GM20000 (cell line): ENCODE measurements around the gene SLC25A11.
A peak's percentile ranks its signal among the peaks of the same experiment; 100 is the strongest.

Experiments used
- DNase-seq: peaks from one replicate; pipeline ENCODE4 v3.0.0; 2012; ENCODE audit warnings: low spot score
- TF ChIP-seq, protein P1 (sequence below): IDR thresholded peaks from 2 replicates; pipeline ENCODE4 v1.5.1; 2012; ENCODE audit warnings: mild to moderate bottlenecking, control low read depth; ENCODE audit errors: extremely low read depth, missing control alignments

The SLC25A11 gene

DNA sequence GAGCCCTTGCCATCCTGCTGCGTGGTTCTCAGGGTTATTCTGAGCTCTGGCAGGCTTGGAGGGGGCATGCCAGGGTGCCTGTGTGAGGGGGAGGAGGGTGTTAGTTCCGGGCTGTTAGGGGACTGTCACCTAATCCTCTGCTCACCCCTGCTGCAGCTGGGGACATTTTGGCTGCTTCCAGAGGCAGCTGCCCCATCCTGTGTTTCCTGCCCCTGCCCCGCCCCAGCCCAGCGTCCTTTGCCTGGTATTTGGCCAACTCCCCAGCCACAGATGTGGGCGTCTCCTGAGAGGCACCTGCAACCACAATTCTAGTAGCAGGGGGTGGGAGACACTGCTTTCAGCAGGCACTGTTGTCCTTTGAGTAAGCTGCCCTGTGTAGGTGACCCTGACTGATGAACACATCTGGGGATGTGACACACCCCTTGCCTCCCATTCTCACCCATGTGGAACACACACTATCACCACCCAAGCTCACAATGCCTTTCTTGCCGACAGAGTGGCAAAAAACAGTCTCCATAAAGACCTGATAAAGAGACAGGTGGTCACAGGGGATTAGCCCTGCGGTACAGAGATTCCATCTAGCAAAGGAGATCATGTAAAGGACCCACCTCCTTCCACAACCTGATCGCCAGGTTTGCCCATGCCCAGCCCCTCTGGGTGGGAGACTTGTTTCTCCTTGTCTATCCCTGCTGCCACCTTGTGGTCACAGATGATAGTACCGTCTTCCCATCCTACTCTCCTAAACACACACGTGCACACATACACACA is 36.6 kb downstream of the SLC25A11 start, which contains the start of gene CHRNE:
Gene CHRNE (minus strand): TSS at position 48 of the 768 bp plus-strand sequence. CDS start 35 bp downstream, at position 13.
- TF ChIP-seq, protein P1, sequence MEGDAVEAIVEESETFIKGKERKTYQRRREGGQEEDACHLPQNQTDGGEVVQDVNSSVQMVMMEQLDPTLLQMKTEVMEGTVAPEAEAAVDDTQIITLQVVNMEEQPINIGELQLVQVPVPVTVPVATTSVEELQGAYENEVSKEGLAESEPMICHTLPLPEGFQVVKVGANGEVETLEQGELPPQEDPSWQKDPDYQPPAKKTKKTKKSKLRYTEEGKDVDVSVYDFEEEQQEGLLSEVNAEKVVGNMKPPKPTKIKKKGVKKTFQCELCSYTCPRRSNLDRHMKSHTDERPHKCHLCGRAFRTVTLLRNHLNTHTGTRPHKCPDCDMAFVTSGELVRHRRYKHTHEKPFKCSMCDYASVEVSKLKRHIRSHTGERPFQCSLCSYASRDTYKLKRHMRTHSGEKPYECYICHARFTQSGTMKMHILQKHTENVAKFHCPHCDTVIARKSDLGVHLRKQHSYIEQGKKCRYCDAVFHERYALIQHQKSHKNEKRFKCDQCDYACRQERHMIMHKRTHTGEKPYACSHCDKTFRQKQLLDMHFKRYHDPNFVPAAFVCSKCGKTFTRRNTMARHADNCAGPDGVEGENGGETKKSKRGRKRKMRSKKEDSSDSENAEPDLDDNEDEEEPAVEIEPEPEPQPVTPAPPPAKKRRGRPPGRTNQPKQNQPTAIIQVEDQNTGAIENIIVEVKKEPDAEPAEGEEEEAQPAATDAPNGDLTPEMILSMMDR = peak; percentile 62
- peak; percentile 63 for DNase-seq

DNA sequence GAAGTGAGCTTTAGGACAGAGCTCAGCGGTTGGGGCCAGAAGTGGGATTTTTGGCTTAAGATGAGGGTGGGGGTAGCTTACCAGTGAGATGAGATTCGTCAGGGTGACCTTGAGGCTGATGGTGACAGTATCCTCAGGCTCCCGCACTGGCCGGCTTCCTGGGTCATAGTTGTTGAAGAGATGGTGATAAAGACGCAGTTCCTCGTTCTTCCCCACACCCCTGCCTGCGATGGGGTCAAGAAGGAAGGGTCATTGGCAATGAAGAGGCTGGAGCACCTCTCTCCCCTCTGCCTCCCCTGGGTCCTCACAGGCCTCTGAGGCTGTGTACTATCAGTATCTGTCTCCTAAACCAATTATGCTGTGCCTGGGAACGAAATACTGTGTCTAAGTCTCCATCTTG is 37.3 kb downstream of the SLC25A11 start:
- peak; percentile 5 for DNase-seq
- TF ChIP-seq, protein P1 = no peak

DNA sequence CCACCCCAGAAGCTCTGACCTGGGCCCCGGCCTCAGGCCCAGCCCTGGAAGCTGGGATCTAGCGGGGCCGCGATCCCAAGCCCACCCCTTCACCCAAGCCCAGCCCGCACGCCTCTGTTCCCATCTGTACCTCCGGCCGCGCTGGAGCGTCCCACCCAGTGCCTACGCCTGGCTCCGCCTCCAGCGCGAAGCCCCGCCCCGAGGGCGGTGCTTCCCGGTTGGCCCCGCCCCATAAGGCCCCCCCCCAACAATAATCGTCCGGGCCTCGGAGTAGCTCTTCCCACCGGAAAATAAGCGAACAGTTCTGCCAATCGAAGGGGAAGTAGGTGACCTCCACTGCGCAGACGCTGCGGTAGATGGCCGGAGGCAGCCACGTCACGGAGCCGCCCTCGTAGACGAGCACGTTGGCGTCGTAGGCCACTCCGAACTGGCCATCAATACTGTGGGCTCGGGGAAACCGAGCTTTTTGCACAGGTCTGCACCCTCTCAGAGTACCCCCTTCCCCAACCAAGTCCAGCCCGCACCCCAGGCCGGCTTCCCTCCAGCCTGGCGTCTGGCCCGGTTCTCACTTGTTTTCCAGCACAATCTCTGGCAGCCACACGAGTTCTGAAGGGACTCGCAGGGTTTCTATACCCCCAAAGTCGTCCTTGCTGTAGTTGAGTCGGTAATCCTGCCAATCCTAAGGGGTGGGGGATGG is 38.0 kb downstream of the SLC25A11 start:
- DNase-seq = peak; percentile 65

DNA sequence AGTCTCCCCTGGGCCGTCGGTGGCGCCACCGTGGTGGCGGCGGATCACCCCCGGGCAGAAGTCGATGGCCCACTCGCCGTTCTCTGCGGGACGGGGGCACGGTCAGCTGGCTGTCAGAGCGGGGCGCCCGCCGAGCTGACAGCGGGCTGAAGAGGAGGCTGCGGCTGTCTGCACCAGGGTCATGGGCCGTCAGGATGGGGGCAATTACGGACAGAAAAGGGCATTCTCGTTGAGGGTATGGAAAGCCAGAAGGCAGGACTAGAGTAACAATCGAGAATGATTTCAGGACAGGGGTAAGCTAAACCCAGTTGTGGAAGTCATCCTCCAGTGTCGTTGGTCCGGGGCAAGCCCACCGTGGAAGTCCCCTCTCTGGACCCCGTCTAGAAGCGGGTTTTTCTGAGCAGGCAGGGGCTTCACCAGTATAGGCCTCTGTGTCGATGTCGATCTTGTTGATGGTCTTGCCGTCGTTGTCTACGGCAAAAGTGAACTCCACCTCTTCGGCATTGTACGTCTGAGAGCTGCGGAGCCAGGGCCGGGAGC is 38.7 kb downstream of the SLC25A11 start:
- TF ChIP-seq, protein P1 = no peak
- no peak for DNase-seq

More for the DNA sequence above, 38.0 kb downstream of the SLC25A11 start:
- TF ChIP-seq, protein P1 = no peak

DNA sequence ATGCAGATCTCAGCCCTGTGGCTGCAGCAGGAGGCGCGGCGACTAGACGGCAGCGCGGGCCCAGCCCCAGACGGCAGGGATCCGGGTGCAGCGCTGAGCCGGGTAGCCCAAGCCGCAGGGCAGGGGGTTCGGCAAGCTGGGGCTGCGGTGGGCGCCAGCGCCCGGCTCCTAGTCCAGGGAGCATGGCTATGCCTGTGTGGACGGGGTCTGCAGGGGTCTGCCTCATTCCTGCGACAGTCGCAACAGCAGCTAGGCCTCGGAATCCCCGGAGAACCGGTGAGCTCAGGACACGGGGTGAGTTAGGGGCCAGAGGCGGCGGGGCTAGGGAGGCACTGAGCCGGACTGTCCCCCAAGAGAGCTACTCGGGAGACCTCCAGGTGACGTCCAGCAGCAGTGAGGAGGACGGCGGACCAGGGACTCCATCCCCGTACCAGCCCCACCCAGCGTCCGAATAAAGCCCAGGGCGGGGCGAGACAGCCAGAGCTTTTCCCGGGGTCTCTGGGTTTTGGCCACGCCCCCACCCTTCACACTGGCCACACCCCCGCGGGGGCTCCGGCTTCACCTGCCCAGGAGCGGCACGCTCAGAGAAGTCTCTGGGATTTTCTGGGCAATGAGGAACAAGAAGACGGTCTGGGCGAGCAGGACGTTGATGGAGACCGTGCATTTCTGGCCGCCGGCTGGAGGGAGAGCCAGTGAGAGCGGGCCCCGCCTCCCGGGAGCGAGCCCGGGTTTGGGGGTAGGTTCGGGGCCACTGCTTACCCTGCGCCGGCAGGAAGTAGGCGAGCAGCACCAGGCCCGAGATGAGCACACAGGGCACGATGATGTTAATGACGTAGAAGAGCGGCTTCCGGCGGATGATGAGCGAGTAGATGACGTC is 39.4 kb downstream of the SLC25A11 start:
- peak; percentile 59 for DNase-seq
- TF ChIP-seq, protein P1 = no peak

DNA sequence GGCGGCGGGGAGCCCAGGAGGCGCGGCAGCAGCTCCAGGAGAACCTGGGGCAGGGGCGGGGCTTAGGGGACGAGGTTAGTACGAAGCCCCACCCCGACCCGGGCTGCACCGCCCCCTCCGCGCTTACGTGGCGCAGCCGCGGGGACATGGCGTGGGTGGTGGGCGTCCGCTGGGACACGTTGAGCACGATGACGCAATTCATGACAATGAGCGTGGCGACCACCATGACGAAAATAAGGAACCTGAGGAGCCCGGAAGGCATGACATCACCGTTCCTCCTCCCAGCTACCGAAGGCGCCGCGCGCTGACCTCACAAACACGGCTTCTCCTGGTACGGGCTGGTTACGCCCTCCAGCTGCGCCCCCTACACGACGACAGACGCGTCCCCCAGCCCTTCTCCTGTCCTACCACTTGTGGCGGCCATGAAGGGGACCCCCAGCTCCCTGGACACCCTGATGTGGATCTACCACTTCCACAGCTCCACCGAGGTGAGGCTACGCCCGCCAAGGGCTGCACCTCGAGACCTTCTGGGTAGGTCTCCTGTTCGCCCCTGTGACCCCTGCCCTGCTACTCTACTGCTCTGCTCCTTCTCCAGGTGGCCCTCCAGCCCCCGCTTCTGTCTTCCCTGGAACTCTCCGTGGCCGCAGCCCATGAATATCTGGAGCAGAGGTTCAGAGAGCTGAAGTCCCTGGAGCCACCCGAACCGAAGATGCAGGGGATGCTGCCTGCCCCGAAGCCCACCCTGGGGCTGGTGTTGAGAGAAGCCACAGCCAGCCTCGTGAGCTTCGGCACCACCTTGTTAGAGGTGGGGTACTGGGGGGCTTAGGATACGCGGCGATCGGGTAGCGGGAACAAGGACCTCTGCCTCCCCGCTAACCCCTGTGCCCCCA is 40.3 kb downstream of the SLC25A11 start, which contains the start of gene C17orf107:
Gene C17orf107 (plus strand): TSS at position 196 of the 890 bp plus-strand sequence. CDS start 227 bp downstream, at position 423.
- peak; percentile 95 for DNase-seq

More for the DNA sequence above, 40.3 kb downstream of the SLC25A11 start, which contains the start of gene C17orf107:
- TF ChIP-seq, protein P1 = no peak
